Breast epithelium (tissue), 3 donors: ENCODE results near the gene NPIPA8.
"Not testable (repeated sequence)": the region's sequence is repeated elsewhere in the genome, so short reads cannot be mapped to it uniquely, and the experiment has no call there.

Experiments
- POLR2A ChIP-seq: fragments of 450-650 bp; IDR thresholded peaks from one replicate; pipeline ENCODE4 v1.6.1; 2016; ENCODE audit warnings: antibody characterized with exemption, mild to moderate bottlenecking, moderate library complexity
- TF ChIP-seq, protein P1 (sequence below), 3 donors: fragments of 450-650 bp; IDR thresholded peaks; one replicate each; pipeline ENCODE4 v1.5.1; 2016 to 2017; ENCODE audit warnings: antibody characterized with exemption in 3 of 3, mild to moderate bottlenecking in 3 of 3, moderate library complexity in 3 of 3

DNA sequence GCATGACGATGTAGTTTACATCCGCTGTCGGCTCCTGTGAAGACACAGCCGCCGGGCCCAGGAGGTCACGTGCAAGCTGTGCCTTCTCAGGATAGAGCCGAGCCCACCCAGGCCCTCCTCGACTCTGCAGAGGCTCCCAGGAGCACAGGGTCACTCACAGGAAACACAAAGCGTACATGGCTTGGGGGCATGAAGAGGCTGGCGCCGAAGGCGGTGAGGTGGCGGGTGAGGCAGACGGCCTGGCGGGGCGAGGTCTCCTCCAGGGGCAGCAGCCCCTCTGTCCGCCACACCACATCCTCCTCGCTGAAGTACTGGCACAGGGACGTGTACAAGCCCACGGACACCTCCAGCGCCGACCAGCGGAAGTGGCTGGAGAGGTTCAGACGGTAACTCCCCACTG, 2.7 kb upstream of the NPIPA8 start:
- TF ChIP-seq, protein P1, sequence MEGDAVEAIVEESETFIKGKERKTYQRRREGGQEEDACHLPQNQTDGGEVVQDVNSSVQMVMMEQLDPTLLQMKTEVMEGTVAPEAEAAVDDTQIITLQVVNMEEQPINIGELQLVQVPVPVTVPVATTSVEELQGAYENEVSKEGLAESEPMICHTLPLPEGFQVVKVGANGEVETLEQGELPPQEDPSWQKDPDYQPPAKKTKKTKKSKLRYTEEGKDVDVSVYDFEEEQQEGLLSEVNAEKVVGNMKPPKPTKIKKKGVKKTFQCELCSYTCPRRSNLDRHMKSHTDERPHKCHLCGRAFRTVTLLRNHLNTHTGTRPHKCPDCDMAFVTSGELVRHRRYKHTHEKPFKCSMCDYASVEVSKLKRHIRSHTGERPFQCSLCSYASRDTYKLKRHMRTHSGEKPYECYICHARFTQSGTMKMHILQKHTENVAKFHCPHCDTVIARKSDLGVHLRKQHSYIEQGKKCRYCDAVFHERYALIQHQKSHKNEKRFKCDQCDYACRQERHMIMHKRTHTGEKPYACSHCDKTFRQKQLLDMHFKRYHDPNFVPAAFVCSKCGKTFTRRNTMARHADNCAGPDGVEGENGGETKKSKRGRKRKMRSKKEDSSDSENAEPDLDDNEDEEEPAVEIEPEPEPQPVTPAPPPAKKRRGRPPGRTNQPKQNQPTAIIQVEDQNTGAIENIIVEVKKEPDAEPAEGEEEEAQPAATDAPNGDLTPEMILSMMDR (IDR thresholded peaks at IDR 0.05): not testable (repeated sequence)
- TF ChIP-seq POLR2A: not testable (repeated sequence)
